HG03442 (cell line): Measurements from ENCODE around the gene CD99.
A peak's percentile ranks its signal among the peaks of the same experiment; 100 is the strongest.

ENCODE experiments used
- ATAC-seq: cut with Tn5 transposase; IDR thresholded peaks from one replicate; pipeline ENCODE4 v1.9.1; 2021; ENCODE audit warnings: mild to moderate bottlenecking, moderate library complexity; ENCODE audit not compliant: unreplicated experiment

Gene CD99

GRCh38 chrX:2690856-2691542 lies at the start of gene CD99:
TSS of gene CD99 (plus strand) at chrX:2691295. CDS start at chrX:2691361, 66 bp downstream.
- peak; percentile 85 for ATAC-seq

GRCh38 chrX:2642146-2642545 lies 48.9 kb upstream of the CD99 start:
- no peak for ATAC-seq

- ATAC-seq: no peak
These were observed 48.3 kb upstream of the CD99 start for GRCh38 chrX:2642791-2643190.

- ATAC-seq: no peak
These were observed 47.2 kb upstream of the CD99 start for GRCh38 chrX:2643880-2644279.

GRCh38 chrX:2645563-2645962 lies 45.5 kb upstream of the CD99 start:
- no peak for ATAC-seq

- ATAC-seq: no peak
These were observed 43.5 kb upstream of the CD99 start for GRCh38 chrX:2647627-2648026.

- no peak for ATAC-seq
These were observed 41.1 kb upstream of the CD99 start for GRCh38 chrX:2650037-2650436.

GRCh38 chrX:2650865-2651264 lies 40.2 kb upstream of the CD99 start:
- ATAC-seq: no peak

- no peak for ATAC-seq
These were observed 39.0 kb upstream of the CD99 start for GRCh38 chrX:2652106-2652505.

- no peak for ATAC-seq
These were observed 36.4 kb upstream of the CD99 start for GRCh38 chrX:2654436-2655340.

GRCh38 chrX:2656257-2656836 lies 34.7 kb upstream of the CD99 start:
- no peak for ATAC-seq

- no peak for ATAC-seq
These were observed 33.5 kb upstream of the CD99 start for GRCh38 chrX:2657532-2658113.

GRCh38 chrX:2658585-2659292 lies 32.4 kb upstream of the CD99 start:
- ATAC-seq: no peak

- no peak for ATAC-seq
These were observed 28.5 kb upstream of the CD99 start for GRCh38 chrX:2662586-2662985.

GRCh38 chrX:2664502-2664901 lies 26.6 kb upstream of the CD99 start:
- ATAC-seq: no peak

- ATAC-seq: no peak
These were observed 25.4 kb upstream of the CD99 start for GRCh38 chrX:2665387-2666304.

GRCh38 chrX:2666491-2666890 lies 24.6 kb upstream of the CD99 start:
- no peak for ATAC-seq

- no peak for ATAC-seq
These were observed 20.1 kb upstream of the CD99 start for GRCh38 chrX:2670978-2671377.

- ATAC-seq: no peak
These were observed 19.0 kb upstream of the CD99 start for GRCh38 chrX:2672084-2672483.

GRCh38 chrX:2673611-2674010 lies 17.5 kb upstream of the CD99 start:
- ATAC-seq: no peak
